HG03045 (cell line): ENCODE data around the gene BRPF1.

Experiments
- ATAC-seq: cut with Tn5 transposase; IDR thresholded peaks from one replicate; pipeline ENCODE4 v1.9.1; 2021; ENCODE audit warnings: mild to moderate bottlenecking, moderate library complexity; ENCODE audit not compliant: unreplicated experiment

Gene BRPF1

GRCh38 chr3:9700536-9700935 is 31.0 kb upstream of the BRPF1 start:
- no peak for ATAC-seq

- no peak for ATAC-seq
These were observed 30.5 kb upstream of the BRPF1 start for GRCh38 chr3:9701006-9701405.

GRCh38 chr3:9701711-9702110 is 29.8 kb upstream of the BRPF1 start:
- no peak for ATAC-seq

GRCh38 chr3:9703240-9703639 is 28.3 kb upstream of the BRPF1 start:
- ATAC-seq = no peak

- no peak for ATAC-seq
These were observed 27.7 kb upstream of the BRPF1 start, which contains the start of gene CPNE9 for GRCh38 chr3:9703736-9704346. Gene CPNE9, plus strand, starts transcription at chr3:9703833. Its CDS starts 164 bp downstream, at chr3:9703997.

GRCh38 chr3:9704347-9705322 is 26.9 kb upstream of the BRPF1 start:
- no peak for ATAC-seq

GRCh38 chr3:9710174-9710739 is 21.3 kb upstream of the BRPF1 start:
- no peak for ATAC-seq

GRCh38 chr3:9712415-9712814 is 19.1 kb upstream of the BRPF1 start:
- ATAC-seq = no peak

- ATAC-seq = no peak
These were observed 18.4 kb upstream of the BRPF1 start for GRCh38 chr3:9713142-9713541.

- ATAC-seq = no peak
These were observed 16.4 kb upstream of the BRPF1 start for GRCh38 chr3:9715136-9715535.

- ATAC-seq = no peak
These were observed 15.6 kb upstream of the BRPF1 start for GRCh38 chr3:9715764-9716437.

GRCh38 chr3:9716801-9717555 is 14.6 kb upstream of the BRPF1 start:
- no peak for ATAC-seq

GRCh38 chr3:9717563-9717962 is 14.0 kb upstream of the BRPF1 start:
- ATAC-seq = no peak

GRCh38 chr3:9718118-9718517 is 13.4 kb upstream of the BRPF1 start:
- ATAC-seq = no peak

GRCh38 chr3:9721015-9721699 is 10.4 kb upstream of the BRPF1 start:
- ATAC-seq = no peak

GRCh38 chr3:9721700-9722060 is 9.9 kb upstream of the BRPF1 start:
- ATAC-seq = no peak

- ATAC-seq = no peak
These were observed 5.6 kb upstream of the BRPF1 start for GRCh38 chr3:9725775-9726515.

- no peak for ATAC-seq
These were observed 4.4 kb upstream of the BRPF1 start for GRCh38 chr3:9727041-9727595.

- ATAC-seq = no peak
These were observed 3.8 kb upstream of the BRPF1 start for GRCh38 chr3:9727743-9728142.
